NB4 (cell line): ENCODE data around the gene KCNAB1.

ENCODE experiments used
- DNase-seq: peaks from one replicate; pipeline ENCODE4 v3.0.0; 2010; ENCODE audit warnings: low read depth
- H3K4me3 ChIP-seq: one replicate; pipeline ENCODE4 v1.5.1; 2011; ENCODE audit warnings: mild to moderate bottlenecking, low read depth, low read length, moderate library complexity
- MYC ChIP-seq: IDR thresholded peaks from 2 replicates; pipeline ENCODE4 v1.6.1; 2011; ENCODE audit warnings: low read depth, low read length
- POLR2A ChIP-seq: IDR thresholded peaks from 2 replicates; pipeline ENCODE4 v1.6.1; 2011; ENCODE audit warnings: mild to moderate bottlenecking; ENCODE audit not compliant: insufficient read length; ENCODE audit errors: extremely low read depth
- TF ChIP-seq, protein P1 (sequence below): IDR thresholded peaks from 2 replicates; pipeline ENCODE4 v1.6.1; 2011; ENCODE audit warnings: low read depth, low read length
- TF ChIP-seq, protein P2 (sequence below): IDR thresholded peaks from one replicate; pipeline ENCODE4 v1.5.1; 2012; ENCODE audit warnings: low read depth, low read length

The KCNAB1 gene

DNA sequence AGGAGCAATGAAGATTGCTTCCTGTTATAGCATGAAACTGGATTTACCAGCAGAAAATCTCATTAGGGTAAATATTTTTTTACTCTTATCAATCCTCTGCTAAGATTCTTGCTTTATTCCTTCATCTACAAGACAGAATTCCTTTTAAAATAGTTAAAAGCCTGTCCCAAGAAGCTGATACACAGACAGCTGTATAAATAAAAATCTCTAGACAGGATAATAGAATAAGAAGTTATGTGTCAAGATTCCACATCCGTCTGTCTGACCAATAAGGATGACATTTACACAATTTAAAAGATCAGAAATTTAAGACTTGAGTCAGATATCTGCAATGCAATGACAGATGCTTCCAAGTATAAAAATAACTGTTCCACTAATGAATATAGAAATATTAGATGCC is 376.9 kb downstream of the KCNAB1 start:
- TF ChIP-seq, protein P1, sequence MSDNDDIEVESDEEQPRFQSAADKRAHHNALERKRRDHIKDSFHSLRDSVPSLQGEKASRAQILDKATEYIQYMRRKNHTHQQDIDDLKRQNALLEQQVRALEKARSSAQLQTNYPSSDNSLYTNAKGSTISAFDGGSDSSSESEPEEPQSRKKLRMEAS, result no peak
- TF ChIP-seq MYC (no peak), POLR2A (no peak)
- TF ChIP-seq, protein P2, sequence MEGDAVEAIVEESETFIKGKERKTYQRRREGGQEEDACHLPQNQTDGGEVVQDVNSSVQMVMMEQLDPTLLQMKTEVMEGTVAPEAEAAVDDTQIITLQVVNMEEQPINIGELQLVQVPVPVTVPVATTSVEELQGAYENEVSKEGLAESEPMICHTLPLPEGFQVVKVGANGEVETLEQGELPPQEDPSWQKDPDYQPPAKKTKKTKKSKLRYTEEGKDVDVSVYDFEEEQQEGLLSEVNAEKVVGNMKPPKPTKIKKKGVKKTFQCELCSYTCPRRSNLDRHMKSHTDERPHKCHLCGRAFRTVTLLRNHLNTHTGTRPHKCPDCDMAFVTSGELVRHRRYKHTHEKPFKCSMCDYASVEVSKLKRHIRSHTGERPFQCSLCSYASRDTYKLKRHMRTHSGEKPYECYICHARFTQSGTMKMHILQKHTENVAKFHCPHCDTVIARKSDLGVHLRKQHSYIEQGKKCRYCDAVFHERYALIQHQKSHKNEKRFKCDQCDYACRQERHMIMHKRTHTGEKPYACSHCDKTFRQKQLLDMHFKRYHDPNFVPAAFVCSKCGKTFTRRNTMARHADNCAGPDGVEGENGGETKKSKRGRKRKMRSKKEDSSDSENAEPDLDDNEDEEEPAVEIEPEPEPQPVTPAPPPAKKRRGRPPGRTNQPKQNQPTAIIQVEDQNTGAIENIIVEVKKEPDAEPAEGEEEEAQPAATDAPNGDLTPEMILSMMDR, result no peak
- no peak for DNase-seq
- no peak overlapping the region for H3K4me3 ChIP-seq

DNA sequence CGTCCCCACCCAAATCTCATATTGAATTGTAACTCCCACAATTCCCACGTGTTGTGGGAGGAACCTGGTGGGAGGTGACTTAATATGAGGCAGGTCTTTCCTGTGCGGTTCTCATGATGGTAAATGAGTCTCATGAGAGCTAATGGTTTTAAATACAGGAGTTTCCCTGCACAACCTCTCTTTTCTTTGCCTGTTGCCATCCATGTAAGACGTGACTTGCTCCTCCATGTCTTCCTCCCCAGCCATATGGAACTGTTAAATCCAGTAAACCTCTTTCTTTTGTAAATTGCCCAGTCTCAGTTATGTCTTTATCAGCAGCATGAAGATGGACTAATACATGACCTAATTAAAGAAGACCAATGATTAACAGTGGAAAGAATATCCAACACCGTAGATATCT is 377.9 kb downstream of the KCNAB1 start:
- no peak overlapping the region for H3K4me3 ChIP-seq
- DNase-seq, result no peak
- no peak for TF ChIP-seq MYC
- TF ChIP-seq, protein P2, result no peak
- TF ChIP-seq POLR2A, result no peak
- TF ChIP-seq, protein P1, result no peak

DNA sequence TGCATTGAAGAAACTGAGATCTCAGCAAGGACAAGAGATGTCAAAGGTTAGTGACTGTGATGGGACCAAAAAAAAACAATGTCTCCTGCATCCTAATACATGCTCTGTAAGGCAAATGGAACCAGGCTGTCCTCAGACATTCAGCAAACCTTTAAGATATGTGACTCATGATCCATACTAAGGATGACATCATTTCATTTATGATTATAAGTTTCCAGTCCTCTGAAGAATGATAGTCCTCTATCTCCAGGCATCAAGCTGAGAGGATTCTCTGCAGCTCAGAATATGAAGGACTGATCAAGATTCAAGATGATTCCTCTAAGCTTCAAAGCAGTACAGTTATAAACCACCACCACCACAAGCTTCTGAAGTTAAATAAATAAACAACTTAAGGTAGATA is 386.9 kb downstream of the KCNAB1 start:
- H3K4me3 ChIP-seq, result no peak overlapping the region
- DNase-seq, result no peak
- TF ChIP-seq, protein P2, result no peak
- TF ChIP-seq MYC, result no peak
- TF ChIP-seq, protein P1, result no peak

DNA sequence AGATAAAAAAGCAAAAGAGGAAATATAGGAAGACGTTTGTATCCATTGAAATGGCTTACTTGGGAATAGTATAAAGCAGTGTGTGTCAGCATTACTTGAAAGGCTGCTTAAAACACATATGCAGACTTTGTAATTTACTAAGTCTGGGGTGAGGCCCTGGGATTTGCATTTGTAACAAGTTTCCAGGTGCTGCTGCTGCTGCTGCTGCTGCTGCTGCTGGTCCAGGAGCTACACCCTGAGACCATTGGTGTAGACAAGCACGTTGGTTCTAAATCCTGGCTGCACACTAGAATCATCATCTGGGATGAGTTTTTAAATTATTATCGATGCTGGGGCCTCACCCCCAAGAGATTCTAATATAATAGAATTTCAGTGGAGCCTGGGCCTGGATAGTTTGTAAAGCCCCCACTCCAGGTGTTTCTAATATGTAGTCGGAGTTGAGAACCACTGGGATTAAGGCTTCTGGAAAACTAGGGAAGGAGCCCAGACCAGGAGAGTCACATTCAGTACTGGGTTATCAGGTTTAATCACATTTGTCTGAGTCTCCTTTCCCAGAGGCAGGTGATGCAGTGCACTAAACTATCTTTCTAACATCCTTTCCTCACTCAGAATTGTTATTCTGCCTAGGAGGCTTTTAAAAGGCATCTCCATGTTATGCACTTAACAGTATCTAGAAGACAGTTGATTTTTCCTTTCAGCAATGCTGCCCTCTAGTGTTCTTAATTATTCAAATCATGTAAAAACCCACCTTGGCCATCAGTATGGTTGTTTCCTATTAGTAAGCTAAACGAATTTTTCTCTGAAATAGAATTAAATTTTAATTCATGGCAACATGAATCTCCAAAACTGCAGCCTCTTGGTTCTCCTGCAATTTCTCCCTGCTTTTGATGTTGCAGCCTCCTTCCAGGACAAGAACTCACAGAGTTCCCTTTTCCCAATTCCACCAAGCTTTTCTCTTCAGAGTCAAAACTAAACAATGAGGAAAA is 389.1 kb downstream of the KCNAB1 start:
- peak; percentile 59 for DNase-seq
- TF ChIP-seq, protein P1, result no peak
- no peak for TF ChIP-seq POLR2A
- TF ChIP-seq, protein P2, result peak; percentile 17
- no peak for TF ChIP-seq MYC
- H3K4me3 ChIP-seq, result no peak overlapping the region

DNA sequence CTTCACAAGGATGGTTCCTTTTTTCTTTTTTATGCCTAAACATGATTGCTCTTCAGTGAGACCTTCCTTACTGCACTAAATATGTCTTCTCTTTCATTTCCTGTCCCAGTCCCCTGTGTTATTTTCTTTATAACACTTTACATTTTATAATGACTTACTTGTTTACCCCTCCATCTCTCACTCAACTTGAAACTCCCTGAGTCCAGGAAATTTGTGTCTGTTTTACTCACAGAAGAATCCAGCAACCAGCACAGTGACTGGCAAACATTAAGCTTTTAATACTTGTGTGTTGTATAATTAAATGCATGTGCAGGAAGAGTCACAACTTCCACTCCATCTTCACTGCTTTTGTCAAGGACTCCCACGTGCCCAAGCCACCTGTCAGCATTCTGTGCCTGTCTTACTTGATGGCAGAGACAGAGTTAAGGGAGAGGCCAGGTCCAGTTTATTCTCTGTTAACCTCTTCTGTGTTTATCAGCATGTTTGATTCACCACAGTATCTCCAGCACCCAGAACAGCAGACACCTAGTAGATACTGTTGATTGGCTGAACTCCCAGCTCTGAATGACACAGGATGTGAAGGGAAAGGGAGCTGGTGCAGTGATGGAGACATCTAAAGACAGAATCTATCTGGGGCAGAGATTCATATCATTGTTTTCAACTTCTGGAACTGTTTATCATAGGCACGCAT is 391.8 kb downstream of the KCNAB1 start:
- H3K4me3 ChIP-seq, result no peak overlapping the region
- DNase-seq, result no peak
- TF ChIP-seq MYC (no peak), POLR2A (no peak)
- TF ChIP-seq, protein P1, result no peak
- TF ChIP-seq, protein P2, result no peak
